Common myeloid progenitor, CD34-positive (primary cell): ENCODE measurements around the gene SYCP2.

Experiments
- CTCF ChIA-PET: fragments of 350-600 bp; sonication (Branson Sonifier 250); formaldehyde crosslinking; loops from one replicate; lab custom pipeline; 2021; ENCODE audit warnings: antibody characterized with exemption; lab: Charles Lee
- POLR2A ChIA-PET: fragments of 350-600 bp; sonication (Branson Sonifier 250); formaldehyde crosslinking; loops from one replicate; lab custom pipeline; 2021; ENCODE audit warnings: antibody characterized with exemption; lab: Charles Lee
- DNase-seq, 3 donors: peaks; one replicate each; pipeline versions ENCODE4 v3.0.0 to v3.0.0-alpha.2; 2013
- H3K27ac ChIP-seq, 2 experiments: 1 replicate in 1 of 2; 2 replicates in 1 of 2; pipeline ENCODE4 v1.7.0; 2013; ENCODE audit warnings: inconsistent platforms in 2 of 2, low read length in 2 of 2, mild to moderate bottlenecking in 2 of 2, low read depth in 1 of 2, moderate library complexity in 1 of 2; ENCODE audit not compliant: severe bottlenecking in 2 of 2, insufficient read depth in 1 of 2, poor library complexity in 1 of 2
- H3K27me3 ChIP-seq, 5 experiments: replicated peaks in 2 of 5; 1 replicate in 3 of 5; 2 replicates in 2 of 5; pipeline versions ENCODE4 v1.6.1 to v1.7.0; 2013; ENCODE audit warnings: low read length in 4 of 5, mild to moderate bottlenecking in 2 of 5, moderate library complexity in 2 of 5, inconsistent platforms in 1 of 5; ENCODE audit not compliant: insufficient read depth in 5 of 5, control insufficient read depth in 4 of 5
- H3K36me3 ChIP-seq, 4 experiments: 1 replicate in 2 of 4; 2 replicates in 2 of 4; pipeline versions ENCODE4 v1.6.1 to v1.7.0; 2013; ENCODE audit warnings: low read length in 3 of 4, control low read depth in 1 of 4, mild to moderate bottlenecking in 1 of 4; ENCODE audit not compliant: control insufficient read depth in 4 of 4, insufficient read depth in 4 of 4
- H3K4me1 ChIP-seq, 4 experiments: 1 replicate in 3 of 4; 2 replicates in 1 of 4; pipeline versions ENCODE4 v1.6.1 to v1.7.1; 2013; ENCODE audit warnings: low read length in 3 of 4, mild to moderate bottlenecking in 3 of 4, control low read depth in 1 of 4, inconsistent platforms in 1 of 4, moderate library complexity in 1 of 4; ENCODE audit not compliant: control insufficient read depth in 4 of 4, insufficient read depth in 4 of 4; ENCODE audit errors: control extremely low read depth in 1 of 4
- H3K4me3 ChIP-seq, 7 experiments: 1 replicate in 4 of 7; 2 replicates in 3 of 7; pipeline versions ENCODE4 v1.5.1 to v1.7.0; 2013; ENCODE audit warnings: mild to moderate bottlenecking in 7 of 7, low read length in 6 of 7, moderate library complexity in 6 of 7, inconsistent platforms in 2 of 7, low read depth in 2 of 7, control low read depth in 1 of 7; ENCODE audit not compliant: insufficient read depth in 4 of 7, control insufficient read depth in 1 of 7; ENCODE audit errors: extremely low read depth in 1 of 7
- H3K9me3 ChIP-seq, 5 experiments: 1 replicate in 4 of 5; 2 replicates in 1 of 5; pipeline versions ENCODE4 v1.6.1 to v1.7.1; 2013; ENCODE audit warnings: low read length in 4 of 5, mild to moderate bottlenecking in 2 of 5, inconsistent platforms in 1 of 5, low read depth in 1 of 5, moderate library complexity in 1 of 5; ENCODE audit not compliant: control insufficient read depth in 4 of 5, insufficient read depth in 2 of 5; ENCODE audit errors: control extremely low read depth in 1 of 5
- whole genome bisulfite sequencing: methylation state at CpG from one replicate; pipeline ENCODE4 v1.1.5; 2013; ENCODE audit not compliant: insufficient coverage; 5-methylcytosine and 5-hydroxymethylcytosine counted together

The SYCP2 gene

GRCh38 chr20:59920944-59921343 lies 12.5 kb downstream of the SYCP2 start:
- no peaks in the 10 kb centered on the region for H3K36me3 ChIP-seq
- POLR2A ChIA-PET: interaction anchor here (0.6 kb wide), 1 partner anchor 320 kb away, joined by 5 read pairs; no protein-coding TSS in a partner anchor
- CTCF ChIA-PET: interaction anchor here (1.2 kb wide), 1 partner anchor 13 kb away, joined by 3 read pairs; no protein-coding TSS in a partner anchor

GRCh38 chr20:59912609-59913008 lies 20.8 kb downstream of the SYCP2 start:
- 67% methylated on average over 2 of the region's 4 CpGs for WGBS
- ChIA-PET CTCF (no interaction called here), POLR2A (no interaction called here)
- peak; percentile 14 to 67 (median 55) for DNase-seq
- no peak overlapping the region for H3K27ac ChIP-seq
- no peaks in the 10 kb centered on the region for H3K4me1 ChIP-seq
- H3K27me3 ChIP-seq: peaks cover 0 to 3% (median 0%) of the 10 kb centered on the region in 5 experiments
- no peak overlapping the region for H3K4me3 ChIP-seq
- H3K9me3 ChIP-seq: no peaks in the 10 kb centered on the region
- H3K36me3 ChIP-seq: no peaks in the 10 kb centered on the region

More at GRCh38 chr20:59920944-59921343, 12.5 kb downstream of the SYCP2 start:
- Histone ChIP-seq H3K4me1 (no peaks in the 10 kb centered on the region), H3K27ac (no peak overlapping the region), H3K27me3 (peaks cover 0 to 2% (median 0%) of the 10 kb centered on the region in 5 experiments), H3K4me3 (no peak overlapping the region), H3K9me3 (no peaks in the 10 kb centered on the region)
- no peak for DNase-seq

GRCh38 chr20:59911041-59911440 lies 22.4 kb downstream of the SYCP2 start:
- Histone ChIP-seq H3K27ac (no peak overlapping the region), H3K4me3 (no peak overlapping the region), H3K36me3 (no peaks in the 10 kb centered on the region), H3K9me3 (no peaks in the 10 kb centered on the region), H3K27me3 (peaks cover 0 to 3% (median 0%) of the 10 kb centered on the region in 5 experiments), H3K4me1 (no peaks in the 10 kb centered on the region)
- peak in 1 of 3 donors; percentile 2 for DNase-seq
- 100% methylated on average over 2 of the region's 2 CpGs for WGBS
- ChIA-PET POLR2A (no interaction called here), CTCF (interaction anchor here (1.0 kb wide), 1 partner anchor 39 kb away, joined by 3 read pairs; no protein-coding TSS in a partner anchor)

- POLR2A ChIA-PET: no interaction called here
- CTCF ChIA-PET: no interaction called here
- H3K9me3 ChIP-seq: no peaks in the 10 kb centered on the region
- no peaks in the 10 kb centered on the region for H3K4me1 ChIP-seq
- no peak overlapping the region for H3K4me3 ChIP-seq
- H3K27me3 ChIP-seq: peaks cover 0 to 6% (median 0%) of the 10 kb centered on the region in 5 experiments
- WGBS: 95% methylated on average over 5 of the region's 5 CpGs
- DNase-seq: no peak
- no peaks in the 10 kb centered on the region for H3K36me3 ChIP-seq
- no peak overlapping the region for H3K27ac ChIP-seq
Measured at GRCh38 chr20:59908855-59909254, 24.6 kb downstream of the SYCP2 start.

GRCh38 chr20:59903621-59904020 lies 29.8 kb downstream of the SYCP2 start:
- Histone ChIP-seq H3K9me3 (no peaks in the 10 kb centered on the region), H3K4me1 (no peaks in the 10 kb centered on the region), H3K27ac (no peak overlapping the region), H3K27me3 (peaks cover 0 to 6% (median 0%) of the 10 kb centered on the region in 5 experiments), H3K36me3 (no peaks in the 10 kb centered on the region), H3K4me3 (no peak overlapping the region)
- DNase-seq: no peak
- ChIA-PET POLR2A (no interaction called here), CTCF (no interaction called here)
- no CpG with 5 or more reads among the region's 1 CpG for WGBS

- WGBS: 93% methylated on average over 2 of the region's 3 CpGs
- peaks cover 0 to 5% (median 0%) of the 10 kb centered on the region in 5 experiments for H3K27me3 ChIP-seq
- no peaks in the 10 kb centered on the region for H3K4me1 ChIP-seq
- H3K36me3 ChIP-seq: no peaks in the 10 kb centered on the region
- H3K9me3 ChIP-seq: no peaks in the 10 kb centered on the region
- H3K4me3 ChIP-seq: no peak overlapping the region
- H3K27ac ChIP-seq: no peak overlapping the region
- POLR2A ChIA-PET: no interaction called here
- no peak for DNase-seq
- CTCF ChIA-PET: no interaction called here
Measured at GRCh38 chr20:59902470-59902869, 31.0 kb downstream of the SYCP2 start.

- no peaks in the 10 kb centered on the region for H3K9me3 ChIP-seq
- POLR2A ChIA-PET: no interaction called here
- H3K36me3 ChIP-seq: no peaks in the 10 kb centered on the region
- H3K4me3 ChIP-seq: no peak overlapping the region
- no peaks in the 10 kb centered on the region for H3K4me1 ChIP-seq
- H3K27ac ChIP-seq: no peak overlapping the region
- CTCF ChIA-PET: no interaction called here
- no peak for DNase-seq
- peaks cover 0 to 8% (median 0%) of the 10 kb centered on the region in 5 experiments for H3K27me3 ChIP-seq
- no CpG with 5 or more reads among the region's 1 CpG for WGBS
Measured at GRCh38 chr20:59895908-59896307, 37.5 kb downstream of the SYCP2 start.
